Smooth muscle cell (in vitro differentiated cells): Measurements from ENCODE around the gene F8. TPM values are rescaled to one million over a fixed set of nuclear protein-coding genes. Genes with fewer than 3 reads are reported as not detected.

Experiments
- DNase-seq: peaks from one replicate; lab custom pipeline; 2025; ENCODE audit not compliant: unreplicated experiment; lab: John Stamatoyannopoulos, UW
- H2AFZ ChIP-seq: fragments of 200-600 bp; sonication (generic); 2 replicates; pipeline ENCODE4 v1.6.0; 2016; ENCODE audit warnings: antibody characterized with exemption, low read depth, mild to moderate bottlenecking
- H3F3A ChIP-seq: fragments of 200-600 bp; sonication (generic); 2 replicates; pipeline ENCODE4 v1.6.0; 2017; ENCODE audit warnings: antibody characterized with exemption, low read depth
- H3K27ac ChIP-seq: fragments of 200-600 bp; sonication (generic); 2 replicates; pipeline ENCODE4 v1.5.1; 2016; ENCODE audit warnings: low read depth, mild to moderate bottlenecking
- H3K27me3 ChIP-seq: fragments of 200-600 bp; sonication (generic); 2 replicates; pipeline ENCODE4 v1.6.1; 2016; ENCODE audit warnings: low read depth, mild to moderate bottlenecking
- H3K36me3 ChIP-seq: fragments of 200-600 bp; sonication (generic); 2 replicates; pipeline ENCODE4 v1.5.1; 2016; ENCODE audit warnings: low read depth
- H3K4me1 ChIP-seq: fragments of 200-600 bp; sonication (generic); 2 replicates; pipeline ENCODE4 v1.5.1; 2016; ENCODE audit warnings: low read depth
- H3K4me2 ChIP-seq: fragments of 200-600 bp; sonication (generic); 2 replicates; pipeline ENCODE4 v1.6.0; 2016; ENCODE audit warnings: mild to moderate bottlenecking
- H3K4me3 ChIP-seq: fragments of 200-600 bp; sonication (generic); 2 replicates; pipeline ENCODE4 v1.5.1; 2016; ENCODE audit warnings: mild to moderate bottlenecking
- H3K79me2 ChIP-seq: fragments of 200-600 bp; sonication (generic); 2 replicates; pipeline ENCODE4 v1.6.0; 2016; ENCODE audit warnings: low read depth, mild to moderate bottlenecking
- H3K9ac ChIP-seq: fragments of 200-600 bp; sonication (generic); 2 replicates; pipeline ENCODE4 v1.6.0; 2016; ENCODE audit warnings: low read depth
- H3K9me3 ChIP-seq: fragments of 200-600 bp; sonication (generic); replicated peaks from 2 replicates; pipeline ENCODE4 v1.5.1; 2016; ENCODE audit warnings: low read depth
- H4K20me1 ChIP-seq: fragments of 200-600 bp; sonication (generic); 2 replicates; pipeline ENCODE4 v1.6.0; 2016; ENCODE audit warnings: low read depth
- CTCF ChIP-seq: fragments of 200-600 bp; sonication (generic); IDR thresholded peaks from 2 replicates; pipeline ENCODE4 v1.5.1; 2017; ENCODE audit warnings: borderline replicate concordance, mild to moderate bottlenecking, antibody characterized with exemption; ENCODE audit not compliant: insufficient read depth, poor library complexity, severe bottlenecking
- WGBS: methylation state at CpG from one replicate; pipeline ENCODE4 v1.1.7; 2016; ENCODE audit warnings: low lambda C conversion rate; 5-methylcytosine and 5-hydroxymethylcytosine counted together
- microRNA counts: library from miRNA; unstranded; fragments of <30 nt; microRNA quantifications from one replicate; lab custom pipeline; 2016
- microRNA-seq: library from miRNA; unstranded; fragments of <30 nt; microRNA quantifications from one replicate; pipeline ENCODE4, GENCODE V29; 2016; ENCODE audit warnings: borderline number of aligned reads
- polyA plus RNA-seq: library from polyadenylated mRNA; unstranded; fragments of >200 nt; fragmentation: Nextera tagmentation; extraction: Ambion mirVana; gene quantifications from 2 replicates; pipeline ENCODE4 v1.2.1, GENCODE V29; 2016
- small RNA-seq: library from RNA; depleted of rRNA; stranded (forward); fragments of <200 nt; gene quantifications from one replicate; pipeline ENCODE3, GENCODE V24; 2014
- total RNA-seq: library from RNA; depleted of rRNA; stranded (reverse); fragments of >200 nt; gene quantifications from 2 replicates; pipeline ENCODE4 v1.2.3, GENCODE V29; 2014

F8 gene
- total and polyA plus RNA-seq, 2 experiments from 2014 or later: 1.9 to 3.3 TPM

DNA sequence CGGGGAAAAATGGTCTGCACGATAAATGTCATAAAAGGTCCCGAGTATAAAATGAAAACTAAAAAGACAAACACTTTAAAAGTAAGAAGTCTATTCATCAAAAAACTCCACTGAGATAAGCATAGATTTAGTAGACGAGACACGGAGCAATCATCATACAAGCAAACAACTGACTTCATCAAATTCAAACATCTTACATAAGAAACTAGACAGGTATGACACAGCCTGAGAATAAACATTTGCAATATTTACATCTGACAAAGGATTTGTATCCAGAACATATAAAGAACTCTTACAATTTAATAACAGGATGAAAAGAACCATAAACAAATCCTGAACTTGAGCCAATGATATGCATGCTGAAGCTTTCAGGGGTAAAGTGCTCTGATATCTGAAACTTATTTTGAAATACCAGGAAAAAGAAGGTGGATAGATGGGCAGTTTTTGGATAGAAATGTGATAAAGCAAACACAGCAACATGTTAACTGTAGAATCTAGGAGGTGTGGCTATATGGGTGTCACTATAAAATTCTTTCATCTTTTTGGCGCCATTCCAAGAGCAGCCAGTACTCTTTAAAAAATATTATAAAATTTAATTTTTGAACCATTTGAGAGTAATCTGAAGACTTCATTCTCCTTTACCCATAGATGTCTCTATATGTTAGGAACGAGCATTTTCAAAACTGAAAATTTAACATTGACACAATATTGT lies 229.3 kb downstream of the F8 start:
- Histone ChIP-seq H3K4me1 (no peaks in the 10 kb centered on the region), H3K4me3 (no peak overlapping the region), H2AFZ (no peak overlapping the region), H3K4me2 (no peak overlapping the region), H4K20me1 (no peaks in the 10 kb centered on the region), H3K9ac (no peak overlapping the region), H3F3A (no peaks in the 10 kb centered on the region), H3K27ac (no peak overlapping the region), H3K79me2 (no peaks in the 10 kb centered on the region), H3K36me3 (no peaks in the 10 kb centered on the region), H3K9me3 (no peaks in the 10 kb centered on the region), H3K27me3 (no peaks in the 10 kb centered on the region)
- no peak for TF ChIP-seq CTCF
- 83% methylated on average over 7 of the region's 7 CpGs for WGBS
- no peak for DNase-seq

DNA sequence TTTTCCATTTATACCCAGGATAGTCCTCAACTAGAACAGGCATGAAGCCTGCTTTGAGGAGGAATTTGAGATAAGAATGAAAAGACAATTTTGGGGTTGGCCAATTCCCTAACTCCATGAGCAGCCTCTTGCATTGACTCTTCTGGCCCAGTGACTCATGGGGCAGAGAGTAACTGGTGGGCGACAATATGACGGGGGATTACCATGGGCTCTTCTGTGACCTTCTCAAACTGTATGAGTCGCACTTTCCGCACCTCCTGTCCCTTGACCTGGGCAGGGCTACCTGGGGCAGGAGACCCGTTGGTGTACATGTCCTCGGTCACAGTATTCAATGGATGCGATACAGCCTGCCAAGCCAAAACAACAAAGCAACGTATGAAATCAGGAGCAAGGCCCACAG lies 230.6 kb downstream of the F8 start:
- 85% methylated on average over 8 of the region's 8 CpGs for WGBS
- no peaks in the 10 kb centered on the region for H3K27me3 ChIP-seq
- no peaks in the 10 kb centered on the region for H3K79me2 ChIP-seq
- H3K36me3 ChIP-seq: no peaks in the 10 kb centered on the region
- no peak overlapping the region for H3K4me3 ChIP-seq
- H2AFZ ChIP-seq: no peak overlapping the region
- H3K9ac ChIP-seq: no peak overlapping the region
- no peak overlapping the region for H3K4me2 ChIP-seq
- no peak overlapping the region for H3K27ac ChIP-seq
- no peak for DNase-seq
- H3K9me3 ChIP-seq: no peaks in the 10 kb centered on the region
- H4K20me1 ChIP-seq: no peaks in the 10 kb centered on the region
- H3F3A ChIP-seq: no peaks in the 10 kb centered on the region
- H3K4me1 ChIP-seq: no peaks in the 10 kb centered on the region
- no peak for TF ChIP-seq CTCF

GRCh38 chrX:154791467-154791866 lies 231.1 kb downstream of the F8 start:
- H3K9me3 ChIP-seq: no peaks in the 10 kb centered on the region
- H3K4me1 ChIP-seq: no peaks in the 10 kb centered on the region
- no peaks in the 10 kb centered on the region for H3K36me3 ChIP-seq
- H3F3A ChIP-seq: no peaks in the 10 kb centered on the region
- H3K79me2 ChIP-seq: no peaks in the 10 kb centered on the region
- H3K4me3 ChIP-seq: no peak overlapping the region
- no peaks in the 10 kb centered on the region for H4K20me1 ChIP-seq
- H3K27ac ChIP-seq: no peak overlapping the region
- 69% methylated on average over 4 of the region's 4 CpGs for WGBS
- no peaks in the 10 kb centered on the region for H3K27me3 ChIP-seq
- no peak for TF ChIP-seq CTCF
- H2AFZ ChIP-seq: no peak overlapping the region
- H3K9ac ChIP-seq: no peak overlapping the region
- no peak for DNase-seq
- H3K4me2 ChIP-seq: no peak overlapping the region

MicroRNA genes within 50 kb of the gene (microRNA counts, 767-probe panel; counts per million panel counts)
- microRNA hsa-miR-1184 (lab: Ali Mortazavi, UCI): 183 counts per million

Small RNAs within 50 kb of the gene (microRNA-seq; reads per million reads assigned to microRNA genes)
- not detected for gene MIR1184-1

Small RNAs within 50 kb of the gene (small RNA-seq; reads per million reads assigned to genes)
- gene MIR1184-1: not detected

Other genes starting within 250 kb of the F8 start
- gene MPP1, start 217.2 kb downstream of the F8 start, total RNA-seq: 15.1 and 21.0 TPM in 2 replicates
- gene MPP1, start 217.2 kb downstream of the F8 start, polyA plus RNA-seq: 11.6 and 17.5 TPM in 2 replicates
- not detected in 2 replicates for gene SMIM9, start 188.1 kb downstream of the F8 start, total RNA-seq
- gene SMIM9, start 188.1 kb downstream of the F8 start, polyA plus RNA-seq: not detected in 2 replicates
- gene F8A1, start 136.4 kb downstream of the F8 start, total RNA-seq: 4.8 and 7.5 TPM in 2 replicates
- 38.2 and 49.6 TPM in 2 replicates for gene F8A1, start 136.4 kb downstream of the F8 start, polyA plus RNA-seq
- 38.3 and 52.3 TPM in 2 replicates for gene FUNDC2, start 4.1 kb upstream of the F8 start, total RNA-seq
- 98.2 and 103 TPM in 2 replicates for gene FUNDC2, start 4.1 kb upstream of the F8 start, polyA plus RNA-seq
- gene CMC4, start 48.4 kb upstream of the F8 start, total RNA-seq: 14.4 and 24.5 TPM in 2 replicates
- 14.3 and 21.2 TPM in 2 replicates for gene CMC4, start 48.4 kb upstream of the F8 start, polyA plus RNA-seq
- 0.40 and 12.2 TPM in 2 replicates for gene MTCP1, start 48.4 kb upstream of the F8 start, total RNA-seq
- gene MTCP1, start 48.4 kb upstream of the F8 start, polyA plus RNA-seq: 18.6 and 20.2 TPM in 2 replicates
- 9.6 and 10.6 TPM in 2 replicates for gene BRCC3, start 48.8 kb upstream of the F8 start, total RNA-seq
- 13.4 and 14.4 TPM in 2 replicates for gene BRCC3, start 48.8 kb upstream of the F8 start, polyA plus RNA-seq
- 70.6 and 83.0 TPM in 2 replicates for gene VBP1, start 193.7 kb upstream of the F8 start, total RNA-seq
- 55.8 and 63.3 TPM in 2 replicates for gene VBP1, start 193.7 kb upstream of the F8 start, polyA plus RNA-seq
- 0.04 TPM in 1 of 2 replicates, not detected in the other for gene RAB39B, start 241.8 kb upstream of the F8 start, total RNA-seq
- gene RAB39B, start 241.8 kb upstream of the F8 start, polyA plus RNA-seq: not detected in 2 replicates